ENCODE results near the gene OR4N5.
"Not testable (repeated sequence)": the region's sequence is repeated elsewhere in the genome, so short reads cannot be mapped to it uniquely, and the experiment has no call there.

Gene OR4N5

DNA sequence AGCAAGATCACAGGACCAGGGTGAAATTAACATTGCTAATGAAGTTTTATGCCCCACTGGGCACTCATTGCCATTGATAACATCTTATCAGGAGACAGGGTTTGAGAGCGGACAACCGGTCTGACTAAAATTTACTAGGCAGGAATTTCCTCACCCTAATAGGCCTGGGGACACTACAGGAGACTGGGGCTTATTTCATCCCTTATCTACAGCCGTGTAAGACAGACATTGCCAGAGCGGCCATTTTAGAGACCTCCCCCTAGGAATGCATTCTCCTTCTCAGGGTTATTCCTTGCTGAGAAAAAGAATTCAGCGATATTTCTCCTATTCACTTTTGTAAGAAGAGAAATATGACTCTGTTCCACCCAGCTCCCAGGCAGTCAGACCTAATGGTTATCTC lies 19.8 kb upstream of the OR4N5 start:
- no peak for DNase-seq (ENCODE audit: low read depth)
- TF ChIP-seq, protein P1, sequence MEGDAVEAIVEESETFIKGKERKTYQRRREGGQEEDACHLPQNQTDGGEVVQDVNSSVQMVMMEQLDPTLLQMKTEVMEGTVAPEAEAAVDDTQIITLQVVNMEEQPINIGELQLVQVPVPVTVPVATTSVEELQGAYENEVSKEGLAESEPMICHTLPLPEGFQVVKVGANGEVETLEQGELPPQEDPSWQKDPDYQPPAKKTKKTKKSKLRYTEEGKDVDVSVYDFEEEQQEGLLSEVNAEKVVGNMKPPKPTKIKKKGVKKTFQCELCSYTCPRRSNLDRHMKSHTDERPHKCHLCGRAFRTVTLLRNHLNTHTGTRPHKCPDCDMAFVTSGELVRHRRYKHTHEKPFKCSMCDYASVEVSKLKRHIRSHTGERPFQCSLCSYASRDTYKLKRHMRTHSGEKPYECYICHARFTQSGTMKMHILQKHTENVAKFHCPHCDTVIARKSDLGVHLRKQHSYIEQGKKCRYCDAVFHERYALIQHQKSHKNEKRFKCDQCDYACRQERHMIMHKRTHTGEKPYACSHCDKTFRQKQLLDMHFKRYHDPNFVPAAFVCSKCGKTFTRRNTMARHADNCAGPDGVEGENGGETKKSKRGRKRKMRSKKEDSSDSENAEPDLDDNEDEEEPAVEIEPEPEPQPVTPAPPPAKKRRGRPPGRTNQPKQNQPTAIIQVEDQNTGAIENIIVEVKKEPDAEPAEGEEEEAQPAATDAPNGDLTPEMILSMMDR (conservative IDR thresholded peaks at IDR 0.05; ENCODE audit: low read depth, low read length), result no peak
- no peak overlapping the region for H3K4me3 ChIP-seq (ENCODE audit: low read length)

DNA sequence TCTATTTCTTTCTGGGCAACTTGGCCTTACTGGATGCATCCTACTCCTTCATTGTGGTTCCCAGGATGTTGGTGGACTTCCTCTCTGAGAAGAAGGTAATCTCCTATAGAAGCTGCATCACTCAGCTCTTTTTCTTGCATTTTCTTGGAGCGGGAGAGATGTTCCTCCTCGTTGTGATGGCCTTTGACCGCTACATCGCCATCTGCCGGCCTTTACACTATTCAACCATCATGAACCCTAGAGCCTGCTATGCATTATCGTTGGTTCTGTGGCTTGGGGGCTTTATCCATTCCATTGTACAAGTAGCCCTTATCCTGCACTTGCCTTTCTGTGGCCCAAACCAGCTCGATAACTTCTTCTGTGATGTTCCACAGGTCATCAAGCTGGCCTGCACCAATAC lies 5.3 kb downstream of the OR4N5 start:
- no peak overlapping the region for H3K4me3 ChIP-seq (ENCODE audit: low read length)
- TF ChIP-seq, protein P1 (conservative IDR thresholded peaks at IDR 0.05; ENCODE audit: low read depth, low read length), result no peak
- no peak for DNase-seq (ENCODE audit: low read depth)

DNA sequence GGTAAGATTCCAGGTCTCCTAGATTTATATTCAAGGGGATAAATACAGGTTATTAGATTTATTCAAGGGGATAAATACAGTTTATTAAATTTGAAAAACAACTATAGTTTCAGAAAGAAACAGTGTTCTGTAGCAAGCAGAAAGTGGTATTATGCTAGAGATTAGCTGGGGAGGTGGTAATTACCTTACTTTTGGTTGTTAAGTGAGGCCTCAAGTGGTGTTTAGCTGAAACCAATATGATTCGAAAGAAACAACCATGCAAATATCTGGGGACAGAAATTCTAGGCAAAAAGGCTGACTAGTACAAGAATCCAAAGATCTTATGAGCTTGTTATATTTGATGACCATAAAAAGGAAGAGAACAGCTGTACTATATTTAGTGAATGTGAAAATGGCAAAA lies 6.2 kb downstream of the OR4N5 start:
- TF ChIP-seq, protein P1 (conservative IDR thresholded peaks at IDR 0.05; ENCODE audit: low read depth, low read length), result no peak
- no peak for DNase-seq (ENCODE audit: low read depth)
- H3K4me3 ChIP-seq (ENCODE audit: low read length), result no peak overlapping the region

DNA sequence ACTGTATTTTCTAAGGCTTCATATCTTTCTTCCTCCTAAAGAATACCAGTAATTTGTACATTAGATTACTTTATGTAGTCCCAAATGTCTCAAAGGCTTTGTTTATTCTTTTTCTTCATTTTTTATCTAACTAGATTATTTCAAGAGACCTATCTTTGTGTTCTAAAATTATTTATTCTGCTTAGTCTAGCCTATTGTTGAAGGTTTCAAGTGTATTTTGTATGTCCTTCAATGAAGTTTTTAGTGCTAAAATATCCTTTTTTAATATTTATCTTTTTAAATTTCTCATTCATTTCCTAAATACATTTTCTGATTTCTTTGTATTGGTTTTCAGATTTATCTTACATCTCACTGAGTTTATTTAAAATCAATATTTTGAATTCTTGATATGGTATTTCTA lies 25.8 kb downstream of the OR4N5 start:
- TF ChIP-seq, protein P1 (conservative IDR thresholded peaks at IDR 0.05; ENCODE audit: low read depth, low read length), result no peak
- no peak overlapping the region for H3K4me3 ChIP-seq (ENCODE audit: low read length)
- DNase-seq (ENCODE audit: low read depth), result no peak

DNA sequence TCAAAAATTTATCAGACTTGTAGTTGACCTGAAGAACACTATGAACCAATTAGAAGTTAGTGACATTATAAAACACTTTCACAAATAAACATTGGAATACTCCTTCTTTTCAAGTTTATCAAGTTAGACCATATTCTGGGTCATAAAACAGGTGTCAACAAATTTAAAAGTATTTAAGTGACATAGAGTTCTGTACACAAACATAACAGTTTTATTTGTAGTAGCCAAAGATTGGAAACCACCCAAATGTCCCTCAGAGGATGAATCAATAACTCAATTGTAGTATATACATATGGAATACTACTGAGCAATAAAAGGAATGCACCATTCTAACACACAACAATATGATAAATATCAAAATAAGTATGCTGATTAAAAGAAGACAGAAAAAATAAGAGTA lies 28.5 kb downstream of the OR4N5 start:
- no peak overlapping the region for H3K4me3 ChIP-seq (ENCODE audit: low read length)
- no peak for DNase-seq (ENCODE audit: low read depth)
- TF ChIP-seq, protein P1 (conservative IDR thresholded peaks at IDR 0.05; ENCODE audit: low read depth, low read length), result no peak

DNA sequence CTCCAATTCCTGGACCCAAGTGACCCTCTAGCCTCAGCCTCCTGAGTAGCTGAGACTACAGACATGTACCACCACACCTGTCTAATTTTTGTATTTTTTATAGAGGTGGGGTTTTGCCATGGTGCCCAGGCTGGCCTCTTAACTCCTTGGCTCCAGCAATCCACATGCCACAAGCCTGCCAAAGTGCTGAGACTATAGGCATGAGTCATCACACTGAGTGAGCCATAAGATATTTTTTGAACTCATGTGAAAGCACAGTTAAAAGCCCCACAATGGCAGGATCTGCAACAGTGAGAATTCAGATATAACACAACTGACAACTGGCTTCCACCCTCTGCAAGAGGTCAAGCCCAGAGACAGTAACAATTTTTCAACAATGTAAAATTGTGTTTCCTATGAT lies 31.2 kb downstream of the OR4N5 start:
- not testable (repeated sequence) for DNase-seq (ENCODE audit: low read depth); H3K4me3 ChIP-seq (ENCODE audit: low read length)

DNA sequence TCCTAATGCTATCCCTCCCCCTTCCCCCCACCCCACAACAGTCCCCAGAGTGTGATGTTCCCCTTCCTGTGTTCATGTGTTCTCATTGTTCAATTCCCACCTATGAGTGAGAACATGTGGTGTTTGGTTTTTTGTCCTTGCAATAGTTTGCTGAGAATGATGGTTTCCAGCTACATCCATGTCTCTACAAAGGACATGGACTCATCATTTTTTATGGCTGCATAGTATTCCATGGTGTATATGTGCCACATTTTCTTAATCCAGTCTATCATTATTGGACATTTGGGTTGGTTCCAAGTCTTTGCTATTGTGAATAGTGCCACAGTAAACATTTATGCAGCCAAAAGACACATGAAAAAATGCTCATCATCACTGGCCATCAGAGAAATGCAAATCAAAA lies 35.6 kb downstream of the OR4N5 start:
- not testable (repeated sequence) for DNase-seq (ENCODE audit: low read depth); H3K4me3 ChIP-seq (ENCODE audit: low read length)

DNA sequence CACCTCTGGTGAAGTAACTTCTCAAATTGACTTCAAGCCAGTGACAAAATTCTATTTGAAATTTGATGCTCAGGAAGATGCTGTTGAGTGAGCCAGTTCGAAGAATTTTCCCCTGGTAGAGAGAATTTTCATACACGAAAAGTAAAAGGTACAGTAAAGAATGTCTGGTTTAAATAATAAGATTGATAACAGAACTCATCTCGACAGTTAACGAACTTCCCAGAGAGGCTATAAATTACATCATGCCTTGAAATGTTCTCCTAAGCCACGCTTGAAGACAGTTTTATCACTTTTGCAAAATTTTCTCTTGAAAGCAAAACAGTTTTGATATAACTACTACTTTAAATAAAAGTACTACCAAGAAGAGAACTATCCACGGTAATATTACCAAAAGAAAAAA lies 37.7 kb downstream of the OR4N5 start:
- no peak overlapping the region for H3K4me3 ChIP-seq (ENCODE audit: low read length)
- TF ChIP-seq, protein P1 (conservative IDR thresholded peaks at IDR 0.05; ENCODE audit: low read depth, low read length), result no peak
- no peak for DNase-seq (ENCODE audit: low read depth)
